ENCODE data around the gene SGMS1. TPM values are rescaled to one million over a fixed set of nuclear protein-coding genes. Genes with fewer than 3 reads are reported as not detected.
A peak's percentile ranks its signal among the peaks of the same experiment; 100 is the strongest.

The SGMS1 gene
- polyA plus RNA-seq, 1 of the 3 experiments (the other 2 are of a cell fraction), result 6.3 TPM

DNA sequence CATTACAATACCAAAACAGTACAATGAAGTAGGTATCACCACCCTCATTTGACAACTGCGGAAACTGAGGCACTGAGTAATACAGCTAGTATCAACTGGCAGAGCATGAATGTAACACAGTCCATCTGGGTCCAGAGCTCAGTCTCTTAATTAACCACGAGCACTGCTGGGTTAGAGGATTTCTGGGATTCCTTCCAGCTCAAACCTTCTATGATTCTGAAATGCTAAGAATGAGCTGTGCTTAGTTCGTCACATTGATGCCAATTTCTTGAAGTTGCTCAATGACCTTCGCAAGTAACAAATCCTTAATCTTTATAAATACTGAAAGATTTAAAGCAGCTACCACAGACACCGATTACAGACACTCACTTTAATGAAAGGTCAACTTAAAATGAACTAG, 62.5 kb downstream of the SGMS1 start:
- 38% methylated on average over 5 of the region's 5 CpGs for WGBS (ENCODE audit: low lambda C conversion rate)
- TF ChIP-seq NRF1 (IDR thresholded peaks at IDR 0.05; ENCODE audit: low read depth, low read length) (no peak), NFIC (IDR thresholded peaks at IDR 0.05; ENCODE audit: borderline replicate concordance) (peak; percentile 50; the same call in 1 of the 2 replicates), RAD21 (IDR thresholded peaks at IDR 0.05; ENCODE audit: low read length) (0 out of 2 replicates have a peak, but pooled peaks have one; percentile 4), RFX5 (IDR thresholded peaks at IDR 0.05; ENCODE audit: low read length) (no peak), TCF12 (IDR thresholded peaks at IDR 0.05) (peak; percentile 54), ZBTB33 (IDR thresholded peaks at IDR 0.05; ENCODE audit: borderline replicate concordance, low read depth) (no peak), PBX3 (IDR thresholded peaks at IDR 0.05) (no peak; the same call in 1 of the 2 replicates), CTCF (IDR thresholded peaks at IDR 0.05) (no peak), FOXJ3 (CRISPR knock-in tag; IDR thresholded peaks at IDR 0.05) (no peak), TAF1 (IDR thresholded peaks at IDR 0.05; ENCODE audit: borderline replicate concordance, low read depth, low read length) (no peak), MAX (IDR thresholded peaks at IDR 0.05; ENCODE audit: low read depth) (no peak)
- CTCF ChIA-PET, result interaction anchor here (0.6 to 1.0 kb wide), 4 partner anchors 11 to 286 kb away, joined by 3 to 4 read pairs (median 4); no protein-coding TSS in a partner anchor
- no peaks in the 10 kb centered on the region for H3K9me2 ChIP-seq
- no peak overlapping the region for H3K9ac ChIP-seq
- H3K4me1 ChIP-seq (ENCODE audit: control insufficient read depth in 1 of 2, insufficient read depth in 2 of 2, low read depth in 1 of 2, low read length in 1 of 2), result peaks cover 27 to 49% of the 10 kb centered on the region in 2 experiments; a peak in 3 of 4 replicates
- no peaks in the 10 kb centered on the region for H4K20me1 ChIP-seq (ENCODE audit: insufficient read depth)
- POLR2A ChIA-PET, result no interaction called here
- no peak overlapping the region; a peak in 1 of 4 replicates for H3K4me3 ChIP-seq (ENCODE audit: low read depth in 2 of 2, low read length in 1 of 2)
- peak overlapping the region; percentile 9; the same call in 1 of the 2 replicates for H3K4me2 ChIP-seq
- H2AFZ ChIP-seq (ENCODE audit: low read depth), result no peak overlapping the region
- H3K79me2 ChIP-seq (ENCODE audit: insufficient read depth), result no peaks in the 10 kb centered on the region
- H3K36me3 ChIP-seq (replicated peaks in 1 of 2; ENCODE audit: control insufficient read depth in 1 of 2, insufficient read depth in 2 of 2, low read length in 1 of 2), result no peaks in the 10 kb centered on the region
- H3K27ac ChIP-seq (ENCODE audit: low read depth in 2 of 2, low read length in 1 of 2), result peak overlapping the region; percentile 32 to 72; a peak in 3 of 4 replicates
- H3F3A ChIP-seq (replicated peaks; ENCODE audit: insufficient read depth), result peaks cover 5% of the 10 kb centered on the region
- H3K27me3 ChIP-seq (ENCODE audit: insufficient read depth), result no peaks in the 10 kb centered on the region
- no peak for DNase-seq
- no peaks in the 10 kb centered on the region for H3K9me3 ChIP-seq

DNA sequence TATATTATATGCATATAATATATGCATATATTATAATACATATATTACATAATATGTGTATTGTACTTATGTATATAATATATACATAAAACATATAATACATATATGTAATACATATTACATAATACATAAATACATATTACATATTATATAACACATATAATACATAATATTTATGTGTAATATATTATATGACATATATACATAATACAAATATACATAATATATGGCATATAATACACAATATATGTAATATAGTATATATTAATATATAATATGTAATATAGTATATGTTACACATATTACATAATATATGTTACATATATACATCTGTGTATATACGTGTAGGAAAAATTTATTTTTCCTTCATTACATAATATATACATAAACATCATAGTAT, 63.4 kb downstream of the SGMS1 start:
- CTCF ChIA-PET, result no interaction called here
- peaks cover 32 to 58% of the 10 kb centered on the region in 2 experiments; a peak in 3 of 4 replicates for H3K4me1 ChIP-seq (ENCODE audit: control insufficient read depth in 1 of 2, insufficient read depth in 2 of 2, low read depth in 1 of 2, low read length in 1 of 2)
- DNase-seq, result no peak
- H3K79me2 ChIP-seq (ENCODE audit: insufficient read depth), result no peaks in the 10 kb centered on the region
- no peaks in the 10 kb centered on the region for H4K20me1 ChIP-seq (ENCODE audit: insufficient read depth)
- H3K9me3 ChIP-seq, result no peaks in the 10 kb centered on the region
- H3K27ac ChIP-seq (ENCODE audit: low read depth in 2 of 2, low read length in 1 of 2), result no peak overlapping the region; a peak in 1 of 4 replicates
- WGBS (ENCODE audit: low lambda C conversion rate), result 89% methylated on average over 1 of the region's 1 CpG
- no peak overlapping the region for H3K9ac ChIP-seq
- no peak overlapping the region for H2AFZ ChIP-seq (ENCODE audit: low read depth)
- H3F3A ChIP-seq (replicated peaks; ENCODE audit: insufficient read depth), result peaks cover 7% of the 10 kb centered on the region
- H3K4me3 ChIP-seq (ENCODE audit: low read depth in 2 of 2, low read length in 1 of 2), result no peak overlapping the region
- POLR2A ChIA-PET, result no interaction called here
- no peaks in the 10 kb centered on the region for H3K9me2 ChIP-seq
- no peaks in the 10 kb centered on the region for H3K27me3 ChIP-seq (ENCODE audit: insufficient read depth)
- no peaks in the 10 kb centered on the region for H3K36me3 ChIP-seq (replicated peaks in 1 of 2; ENCODE audit: control insufficient read depth in 1 of 2, insufficient read depth in 2 of 2, low read length in 1 of 2)
- H3K4me2 ChIP-seq, result no peak overlapping the region
- no peak for TF ChIP-seq YY1 (IDR thresholded peaks at IDR 0.05; ENCODE audit: low read depth)
- no peak for TF ChIP-seq MXI1 (IDR thresholded peaks at IDR 0.05; ENCODE audit: low read depth, low read length)
- no peak for TF ChIP-seq FOXJ3 (CRISPR knock-in tag; IDR thresholded peaks at IDR 0.05)
- no peak for TF ChIP-seq FOXM1 (IDR thresholded peaks at IDR 0.05; ENCODE audit: low read depth)
- TF ChIP-seq CHD2 (IDR thresholded peaks at IDR 0.05; ENCODE audit: low read length, partially characterized antibody), result no peak
- TF ChIP-seq SMC3 (IDR thresholded peaks at IDR 0.05; ENCODE audit: low read depth, low read length), result no peak
- no peak for TF ChIP-seq TCF12 (IDR thresholded peaks at IDR 0.05)
- TF ChIP-seq RXRA (IDR thresholded peaks at IDR 0.05; ENCODE audit: borderline replicate concordance, low read depth), result no peak
- no peak for TF ChIP-seq GABPA (IDR thresholded peaks at IDR 0.05; ENCODE audit: low read depth)
- no peak for TF ChIP-seq EP300 (IDR thresholded peaks at IDR 0.05; ENCODE audit: borderline replicate concordance in 1 of 2, low read depth in 1 of 2, low read length in 1 of 2)
- no peak for TF ChIP-seq IRF3 (IDR thresholded peaks at IDR 0.05; ENCODE audit: low read depth, low read length)
- no peak for TF ChIP-seq POLR2AphosphoS5 (IDR thresholded peaks at IDR 0.05; ENCODE audit: low read depth, low read length)
- no peak for TF ChIP-seq USF1 (IDR thresholded peaks at IDR 0.05; ENCODE audit: borderline replicate concordance, low read depth)
- TF ChIP-seq MAX (IDR thresholded peaks at IDR 0.05; ENCODE audit: low read depth), result no peak
